T follicular helper cell (primary cell): ENCODE measurements around the gene SDR42E1.

Experiments used
- DNase-seq: peaks from one replicate; pipeline ENCODE4 v3.0.0-alpha.2; 2020; ENCODE audit warnings: low read depth

Gene SDR42E1

GRCh38 chr16:81939164-81940056, 71.9 kb downstream of the SDR42E1 start:
- no peak for DNase-seq
